ENCODE results near the gene FOXK2. TPM values are rescaled to one million over a fixed set of nuclear protein-coding genes. Genes with fewer than 3 reads are reported as not detected.
A peak's percentile ranks its signal among the peaks of the same experiment; 100 is the strongest.

Gene FOXK2
- total RNA-seq, 1 donor from 2014 or later, result 76.6 TPM

GRCh38 chr17:82602986-82603710 is 83.6 kb downstream of the FOXK2 start:
- TF ChIP-seq CTCF (IDR thresholded peaks at IDR 0.05; ENCODE audit: unreplicated experiment), result no peak
- DNase-seq (ENCODE audit: low spot score, unreplicated experiment), result no peak
- Mint-ChIP-seq H3K4me1 (ENCODE audit: low read depth) (no peaks in the 10 kb centered on the region), H3K27ac (peak overlapping the region; percentile 53), H3K36me3 (ENCODE audit: insufficient read depth) (peaks cover 34% of the 10 kb centered on the region), H3K4me3 (ENCODE audit: low read depth) (no peak overlapping the region), H3K27me3 (no peaks in the 10 kb centered on the region), H3K9me3 (ENCODE audit: low read depth) (no peaks in the 10 kb centered on the region)

- no peak for DNase-seq (ENCODE audit: low spot score, unreplicated experiment)
- Mint-ChIP-seq H3K9me3 (ENCODE audit: low read depth) (no peaks in the 10 kb centered on the region), H3K4me1 (ENCODE audit: low read depth) (no peaks in the 10 kb centered on the region), H3K27ac (peak overlapping the region; percentile 53), H3K4me3 (ENCODE audit: low read depth) (no peak overlapping the region), H3K27me3 (no peaks in the 10 kb centered on the region), H3K36me3 (ENCODE audit: insufficient read depth) (peaks cover 38% of the 10 kb centered on the region)
- TF ChIP-seq CTCF (IDR thresholded peaks at IDR 0.05; ENCODE audit: unreplicated experiment), result no peak
Measured at GRCh38 chr17:82603981-82604448, 84.5 kb downstream of the FOXK2 start.

GRCh38 chr17:82604532-82604931 is 85.0 kb downstream of the FOXK2 start:
- Mint-ChIP-seq H3K27me3 (no peaks in the 10 kb centered on the region), H3K9me3 (ENCODE audit: low read depth) (no peaks in the 10 kb centered on the region), H3K27ac (peak overlapping the region; percentile 53), H3K4me1 (ENCODE audit: low read depth) (no peaks in the 10 kb centered on the region), H3K36me3 (ENCODE audit: insufficient read depth) (peaks cover 42% of the 10 kb centered on the region), H3K4me3 (ENCODE audit: low read depth) (no peak overlapping the region)
- TF ChIP-seq CTCF (IDR thresholded peaks at IDR 0.05; ENCODE audit: unreplicated experiment), result no peak
- no peak for DNase-seq (ENCODE audit: low spot score, unreplicated experiment)

GRCh38 chr17:82605939-82606600 is 86.5 kb downstream of the FOXK2 start:
- H3K4me1 Mint-ChIP-seq (ENCODE audit: low read depth), result no peaks in the 10 kb centered on the region
- no peaks in the 10 kb centered on the region for H3K27me3 Mint-ChIP-seq
- H3K36me3 Mint-ChIP-seq (ENCODE audit: insufficient read depth), result peaks cover 46% of the 10 kb centered on the region
- H3K4me3 Mint-ChIP-seq (ENCODE audit: low read depth), result no peak overlapping the region
- DNase-seq (ENCODE audit: low spot score, unreplicated experiment), result no peak
- H3K9me3 Mint-ChIP-seq (ENCODE audit: low read depth), result no peaks in the 10 kb centered on the region
- no peak for TF ChIP-seq CTCF (IDR thresholded peaks at IDR 0.05; ENCODE audit: unreplicated experiment)
- H3K27ac Mint-ChIP-seq, result peak overlapping the region; percentile 92

GRCh38 chr17:82608816-82609215 is 89.3 kb downstream of the FOXK2 start:
- Mint-ChIP-seq H3K9me3 (ENCODE audit: low read depth) (no peaks in the 10 kb centered on the region), H3K27me3 (no peaks in the 10 kb centered on the region), H3K36me3 (ENCODE audit: insufficient read depth) (peaks cover 42% of the 10 kb centered on the region), H3K27ac (peak overlapping the region; percentile 87), H3K4me1 (ENCODE audit: low read depth) (no peaks in the 10 kb centered on the region), H3K4me3 (ENCODE audit: low read depth) (no peak overlapping the region)
- DNase-seq (ENCODE audit: low spot score, unreplicated experiment), result no peak
- no peak for TF ChIP-seq CTCF (IDR thresholded peaks at IDR 0.05; ENCODE audit: unreplicated experiment)
